AG04449 (cell line): ENCODE data around the gene PYGM.

Experiments
- CTCF ChIA-PET: fragments of 350-600 bp; formaldehyde crosslinking; extraction: SDS; loops from one replicate; lab custom pipeline; 2021; ENCODE audit warnings: antibody characterized with exemption; lab: Yijun Ruan, JAX
- POLR2A ChIA-PET: fragments of 400-600, 350-600 bp; formaldehyde crosslinking; extraction: SDS; loops from one replicate; lab custom pipeline; 2020; ENCODE audit warnings: antibody characterized with exemption, inconsistent platforms; lab: Yijun Ruan, JAX
- DNase-seq: peaks from one replicate; pipeline ENCODE4 v3.0.0-alpha.2; 2010; ENCODE audit warnings: low read depth, low spot score
- H3K4me3 ChIP-seq: 2 replicates; pipeline ENCODE4 v1.5.1; 2011; ENCODE audit warnings: low read depth, mild to moderate bottlenecking, control low read depth, low read length
- CTCF ChIP-seq: IDR thresholded peaks from one replicate; pipeline ENCODE4 v1.5.1; 2011; ENCODE audit warnings: mild to moderate bottlenecking, moderate library complexity, low read length, control low read depth, inconsistent platforms; ENCODE audit not compliant: insufficient read depth; ENCODE audit errors: missing control alignments

PYGM gene

DNA sequence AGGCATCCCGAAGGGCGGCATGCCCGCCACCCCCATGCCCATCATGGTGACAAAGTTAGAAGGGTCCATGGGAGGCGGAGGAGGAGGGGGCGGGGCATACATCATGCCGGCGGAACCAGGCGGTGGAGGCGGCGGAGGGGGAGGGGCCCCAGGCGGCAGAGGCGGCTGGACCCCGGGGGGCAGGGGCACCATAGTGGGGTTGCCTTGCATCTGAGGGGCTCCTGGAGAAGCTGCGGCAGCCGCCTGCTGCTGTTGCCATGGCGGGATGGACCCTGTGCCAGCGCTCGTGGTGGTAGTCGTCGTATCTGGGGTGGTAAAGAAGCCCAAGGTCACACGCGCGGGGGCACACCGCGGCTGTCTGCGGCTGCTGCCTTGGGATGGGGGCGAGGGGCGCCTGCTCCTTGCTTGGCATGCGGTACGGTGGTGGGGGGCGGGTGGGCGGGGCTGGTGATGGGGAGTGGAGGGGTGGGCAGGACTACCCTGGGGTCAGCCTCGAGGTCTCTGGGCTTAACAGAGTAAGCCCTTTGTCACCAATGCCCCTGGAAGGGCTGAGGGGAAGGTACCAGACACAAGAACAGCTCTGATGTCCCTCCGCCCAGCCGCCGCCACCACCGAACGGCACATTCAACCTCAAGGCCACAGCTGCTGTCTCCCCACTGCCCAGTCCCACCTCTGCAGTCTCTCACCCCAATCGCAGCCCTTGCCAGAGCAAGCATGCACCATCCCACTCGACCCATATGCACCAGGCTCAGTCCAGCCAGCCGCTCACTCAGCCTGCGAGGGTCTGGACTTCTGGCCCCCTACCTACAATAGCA is 6.3 kb upstream of the PYGM start:
- no peak overlapping the region for H3K4me3 ChIP-seq
- POLR2A ChIA-PET, result no interaction called here
- DNase-seq, result no peak
- no peak for TF ChIP-seq CTCF
- CTCF ChIA-PET, result interaction anchor here (1.1 to 3.9 kb wide), 3 partner anchors 9 to 22 kb away, joined by 5 to 34 read pairs (median 6); partner anchors contain the start of gene RASGRP2

- POLR2A ChIA-PET, result no interaction called here
- CTCF ChIA-PET, result interaction anchor here (1.1 to 3.9 kb wide), 3 partner anchors 9 to 21 kb away, joined by 3 to 34 read pairs (median 5); partner anchors contain the start of gene RASGRP2
- H3K4me3 ChIP-seq, result no peak overlapping the region
- no peak for TF ChIP-seq CTCF
- DNase-seq, result no peak
These were observed 5.6 kb upstream of the PYGM start for GRCh38 chr11:64765291-64765850.

GRCh38 chr11:64764753-64765152 is 5.0 kb upstream of the PYGM start:
- ChIA-PET POLR2A (no interaction called here), CTCF (interaction anchor here (1.2 to 3.9 kb wide), 2 partner anchors 10 to 12 kb away, joined by 3 to 34 read pairs; no protein-coding TSS in a partner anchor)
- no peak for DNase-seq
- TF ChIP-seq CTCF, result no peak
- no peak overlapping the region for H3K4me3 ChIP-seq

- ChIA-PET CTCF (interaction anchor here (0.6 to 3.9 kb wide), 5 partner anchors 10 to 1826 kb away, joined by 3 to 34 read pairs (median 4); no protein-coding TSS in a partner anchor), POLR2A (no interaction called here)
- no peak overlapping the region for H3K4me3 ChIP-seq
- TF ChIP-seq CTCF, result no peak
- DNase-seq, result no peak
These were observed 4.4 kb upstream of the PYGM start for GRCh38 chr11:64764040-64764611.

- DNase-seq, result no peak
- ChIA-PET CTCF (interaction anchor here (0.6 to 3.9 kb wide), 5 partner anchors 11 to 1826 kb away, joined by 3 to 34 read pairs (median 4); no protein-coding TSS in a partner anchor), POLR2A (no interaction called here)
- no peak for TF ChIP-seq CTCF
- H3K4me3 ChIP-seq, result no peak overlapping the region
These were observed 3.8 kb upstream of the PYGM start for GRCh38 chr11:64763526-64764039.
